RWPE1 (cell line): ENCODE results near the gene VAC14.

ENCODE experiments used
- CTCF ChIA-PET: fragments of 350-600 bp; sonication (Branson Sonifier 250); formaldehyde crosslinking; extraction: SDS; loops from one replicate; lab custom pipeline; 2021; lab: Yijun Ruan, JAX
- POLR2A ChIA-PET: fragments of 400-600 bp; formaldehyde crosslinking; extraction: SDS; loops from one replicate; lab custom pipeline; 2020; ENCODE audit warnings: antibody characterized with exemption; ENCODE audit not compliant: low non-redundant PET; lab: Yijun Ruan, JAX
- DNase-seq: peaks from one replicate; pipeline ENCODE4 v3.0.0; 2012; ENCODE audit warnings: low spot score
- H3K27ac ChIP-seq: fragments of 450-650 bp; 2 replicates; pipeline ENCODE4 v1.5.1; 2017
- TF ChIP-seq, protein P1 (sequence below): fragments of 450-650 bp; conservative IDR thresholded peaks from 2 replicates; pipeline ENCODE4 v1.5.1; 2017; ENCODE audit warnings: low read depth, mild to moderate bottlenecking

VAC14 gene

DNA sequence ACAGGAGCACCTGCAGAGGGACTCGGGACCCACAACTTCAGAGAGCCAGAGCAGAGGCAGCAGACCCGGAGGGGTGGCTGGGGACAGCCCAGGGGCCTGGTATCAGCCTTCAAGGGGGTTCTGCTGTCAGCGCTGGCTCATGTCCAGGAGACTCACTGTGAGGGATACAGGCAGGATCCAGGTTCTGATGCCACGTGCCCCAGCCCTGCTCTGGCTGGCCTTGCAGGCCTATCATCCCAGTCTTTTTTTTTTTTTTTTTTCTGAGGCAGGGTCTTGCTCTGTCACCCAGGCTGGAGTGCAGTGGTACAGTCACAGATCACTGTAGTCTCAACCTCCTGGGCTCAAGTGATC is 106.1 kb downstream of the VAC14 start:
- DNase-seq: no peak
- ChIA-PET CTCF (interaction anchor here (0.9 to 1.1 kb wide), 2 partner anchors 20 to 76 kb away, joined by 3 to 4 read pairs; no protein-coding TSS in a partner anchor), POLR2A (interaction anchor here (0.7 kb wide), 1 partner anchor 12 kb away, joined by 6 read pairs; no protein-coding TSS in a partner anchor)
- TF ChIP-seq, protein P1, sequence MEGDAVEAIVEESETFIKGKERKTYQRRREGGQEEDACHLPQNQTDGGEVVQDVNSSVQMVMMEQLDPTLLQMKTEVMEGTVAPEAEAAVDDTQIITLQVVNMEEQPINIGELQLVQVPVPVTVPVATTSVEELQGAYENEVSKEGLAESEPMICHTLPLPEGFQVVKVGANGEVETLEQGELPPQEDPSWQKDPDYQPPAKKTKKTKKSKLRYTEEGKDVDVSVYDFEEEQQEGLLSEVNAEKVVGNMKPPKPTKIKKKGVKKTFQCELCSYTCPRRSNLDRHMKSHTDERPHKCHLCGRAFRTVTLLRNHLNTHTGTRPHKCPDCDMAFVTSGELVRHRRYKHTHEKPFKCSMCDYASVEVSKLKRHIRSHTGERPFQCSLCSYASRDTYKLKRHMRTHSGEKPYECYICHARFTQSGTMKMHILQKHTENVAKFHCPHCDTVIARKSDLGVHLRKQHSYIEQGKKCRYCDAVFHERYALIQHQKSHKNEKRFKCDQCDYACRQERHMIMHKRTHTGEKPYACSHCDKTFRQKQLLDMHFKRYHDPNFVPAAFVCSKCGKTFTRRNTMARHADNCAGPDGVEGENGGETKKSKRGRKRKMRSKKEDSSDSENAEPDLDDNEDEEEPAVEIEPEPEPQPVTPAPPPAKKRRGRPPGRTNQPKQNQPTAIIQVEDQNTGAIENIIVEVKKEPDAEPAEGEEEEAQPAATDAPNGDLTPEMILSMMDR: no peak
- peak overlapping the region; percentile 100 for H3K27ac ChIP-seq

DNA sequence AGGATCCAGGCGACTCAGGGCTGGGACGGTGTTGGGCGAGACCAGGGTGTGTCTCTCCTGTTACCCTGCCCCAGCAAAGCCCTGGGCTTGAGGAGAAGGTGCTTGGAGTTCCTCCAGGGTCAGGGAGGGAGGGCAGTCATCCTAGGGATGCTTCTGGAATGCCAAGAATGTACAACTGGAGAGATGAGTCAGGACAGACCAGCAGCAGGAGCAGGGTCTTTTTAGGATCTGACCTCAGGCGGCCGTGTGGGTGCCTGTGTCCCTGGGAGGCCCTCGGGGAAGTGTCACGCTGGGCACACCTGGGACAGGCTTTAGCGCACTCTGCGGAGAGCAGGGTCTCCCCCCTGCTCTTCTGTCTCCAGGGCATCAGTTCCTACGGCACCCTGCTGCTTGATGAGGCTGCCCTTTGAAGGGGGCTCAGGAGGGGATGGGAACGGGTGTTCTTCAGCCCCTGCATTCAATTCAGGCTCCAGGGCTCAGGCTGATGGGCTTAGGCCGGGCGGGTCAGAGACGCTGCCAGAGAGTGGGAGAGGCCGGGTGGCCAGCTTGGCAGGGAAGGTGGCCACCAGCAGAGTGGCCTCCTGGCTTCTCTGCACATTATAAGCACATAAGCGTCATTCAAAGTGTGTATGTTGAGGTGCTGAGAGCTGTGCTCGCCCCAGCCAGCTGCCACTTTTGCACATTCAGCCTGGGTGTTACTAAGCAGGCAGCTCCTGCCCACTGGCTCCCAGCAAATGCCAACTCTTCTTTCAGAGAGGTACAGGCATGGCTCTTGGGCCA is 106.7 kb downstream of the VAC14 start:
- ChIA-PET CTCF (no interaction called here), POLR2A (no interaction called here)

DNA sequence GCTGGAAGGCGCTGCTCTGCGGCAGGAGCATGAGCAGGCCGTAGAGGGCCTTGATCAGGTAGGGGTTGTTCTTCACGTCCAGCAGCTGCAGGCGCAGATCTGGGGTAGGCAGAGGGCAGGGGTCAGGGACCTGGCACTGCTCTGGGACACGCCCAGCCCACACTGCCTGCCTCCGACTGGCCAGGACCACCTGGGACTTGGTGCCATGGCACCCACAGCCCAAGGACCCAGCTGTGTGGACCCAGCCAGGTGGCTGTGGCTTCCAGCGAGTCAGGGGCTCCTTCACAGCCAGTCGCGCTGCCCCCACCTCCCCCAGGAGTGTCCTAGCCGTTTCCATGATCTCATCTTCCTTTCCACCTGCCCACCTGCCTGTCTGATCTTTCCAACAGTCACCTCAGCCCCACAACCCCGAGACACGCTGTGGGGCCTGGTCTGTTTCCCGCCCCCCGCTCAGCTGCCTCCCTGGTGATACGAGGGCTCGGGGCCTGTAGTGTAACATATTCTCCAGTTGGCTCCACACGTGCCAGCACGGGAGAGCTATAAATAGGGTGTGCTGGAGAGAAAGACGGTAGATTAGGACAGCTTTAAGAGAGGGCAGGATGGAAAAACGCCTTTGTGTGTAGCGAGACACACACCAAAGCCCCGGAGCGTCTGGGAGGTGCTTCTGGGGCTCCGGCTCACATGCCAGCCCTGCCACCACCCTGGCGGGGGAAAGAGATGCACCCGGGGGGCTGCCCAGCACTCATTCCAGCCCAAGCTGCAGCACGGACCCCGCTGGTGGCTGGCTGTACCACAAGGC is 107.9 kb downstream of the VAC14 start:
- CTCF ChIA-PET: no interaction called here
- peak overlapping the region; percentile 100 for H3K27ac ChIP-seq
- no peak for DNase-seq
- POLR2A ChIA-PET: no interaction called here
- TF ChIP-seq, protein P1: no peak

More for the DNA sequence above, 106.7 kb downstream of the VAC14 start:
- peak; percentile 94 for DNase-seq
- peak overlapping the region; percentile 100 for H3K27ac ChIP-seq
- TF ChIP-seq, protein P1: no peak

DNA sequence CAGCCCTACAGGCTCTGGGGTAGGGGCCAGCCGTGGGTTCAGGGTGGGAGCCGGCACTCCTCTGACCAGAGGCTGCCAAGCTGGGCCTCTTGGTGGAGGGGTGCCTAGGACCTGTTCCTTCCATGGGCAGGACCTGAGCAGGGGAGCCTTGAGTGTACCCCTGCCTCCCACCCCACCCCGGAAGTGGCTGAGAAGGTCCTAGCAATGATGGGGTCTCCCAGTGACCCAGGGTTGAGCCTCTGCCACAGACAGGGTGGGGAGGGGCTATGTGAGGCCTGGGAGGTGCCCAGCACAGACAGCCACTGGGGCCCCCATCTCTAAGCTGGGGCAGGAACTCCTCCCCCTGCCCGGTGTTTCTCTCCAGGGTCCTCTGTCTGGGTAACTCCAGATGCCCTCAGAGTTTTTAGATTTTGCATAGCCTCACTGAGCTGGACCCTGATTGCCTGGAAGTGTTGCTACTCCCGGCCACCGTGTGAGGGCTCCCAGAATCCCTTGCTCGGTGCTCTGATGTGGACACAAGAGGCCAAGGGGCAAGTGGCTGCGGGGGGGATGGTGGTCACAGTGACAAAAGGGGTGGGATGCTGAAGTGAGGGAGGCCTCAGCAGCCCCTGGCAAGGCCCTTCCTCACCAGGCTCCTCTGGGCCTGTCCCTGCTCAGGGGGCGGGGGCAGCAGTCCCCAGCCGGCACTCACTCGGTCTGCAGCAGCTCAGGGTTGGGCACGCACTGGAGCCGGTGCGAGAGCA is 108.7 kb downstream of the VAC14 start:
- DNase-seq: no peak
- TF ChIP-seq, protein P1: no peak
- POLR2A ChIA-PET: no interaction called here
- peak overlapping the region; percentile 100 for H3K27ac ChIP-seq
- CTCF ChIA-PET: no interaction called here

DNA sequence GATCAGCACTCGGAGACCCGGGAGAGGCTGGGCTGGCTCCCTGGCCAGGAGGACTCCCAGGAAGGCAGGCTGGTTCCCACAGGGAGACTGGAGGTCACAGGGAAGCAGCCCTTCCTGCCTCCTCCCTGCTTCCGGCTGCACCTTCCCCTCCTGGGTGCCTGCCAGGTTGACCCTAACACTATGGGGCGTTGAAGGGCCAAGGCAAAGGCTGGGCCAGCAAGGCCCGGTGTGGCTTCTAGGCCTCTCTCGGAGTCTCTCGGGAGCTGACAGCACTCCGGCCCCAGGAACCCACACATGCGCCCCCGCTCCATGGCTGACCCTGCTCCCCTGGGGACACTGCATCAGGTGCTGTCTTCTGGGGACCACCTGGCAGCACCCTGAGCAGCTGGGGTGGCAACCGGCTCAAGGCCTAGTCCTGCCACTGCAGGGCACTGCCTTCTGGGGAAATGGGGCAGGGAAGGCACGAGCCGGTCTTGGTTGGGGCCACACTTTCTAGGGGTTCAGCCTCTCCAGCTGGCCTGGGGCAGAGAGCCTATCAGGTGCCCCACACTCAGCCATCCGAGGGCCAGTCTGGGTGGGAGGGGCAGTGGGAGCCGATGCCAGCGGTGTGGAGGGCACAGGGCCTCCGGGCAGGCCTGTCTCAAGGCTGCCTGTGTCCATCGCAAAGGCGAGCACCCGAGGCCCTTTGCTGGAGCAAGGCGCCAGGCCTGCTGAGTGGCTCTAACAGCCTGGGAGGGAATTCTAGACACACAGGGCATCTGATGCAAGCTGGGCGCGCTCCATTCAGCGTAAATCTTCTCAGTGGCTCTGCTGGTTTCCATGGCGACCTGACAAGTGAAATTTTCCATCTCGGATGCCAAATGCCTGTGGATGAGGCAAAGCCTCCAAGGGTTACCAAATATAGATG is 109.5 kb downstream of the VAC14 start:
- H3K27ac ChIP-seq: peak overlapping the region; percentile 100
- ChIA-PET POLR2A (no interaction called here), CTCF (interaction anchor here (0.6 kb wide), 1 partner anchor 38 kb away, joined by 5 read pairs; no protein-coding TSS in a partner anchor)
- no peak for DNase-seq
- TF ChIP-seq, protein P1: no peak
